GM20431 (cell line): ENCODE measurements around the gene NTHL1.

Experiments
- in situ Hi-C: fragments of 300-500 bp; cut with MseI, MboI; formaldehyde crosslinking; loops from one replicate; pipeline ENCODE4 v1.15.0; 2020; ENCODE audit warnings: low sequenced_read_pairs; ENCODE audit not compliant: unreplicated experiment

The NTHL1 gene

DNA sequence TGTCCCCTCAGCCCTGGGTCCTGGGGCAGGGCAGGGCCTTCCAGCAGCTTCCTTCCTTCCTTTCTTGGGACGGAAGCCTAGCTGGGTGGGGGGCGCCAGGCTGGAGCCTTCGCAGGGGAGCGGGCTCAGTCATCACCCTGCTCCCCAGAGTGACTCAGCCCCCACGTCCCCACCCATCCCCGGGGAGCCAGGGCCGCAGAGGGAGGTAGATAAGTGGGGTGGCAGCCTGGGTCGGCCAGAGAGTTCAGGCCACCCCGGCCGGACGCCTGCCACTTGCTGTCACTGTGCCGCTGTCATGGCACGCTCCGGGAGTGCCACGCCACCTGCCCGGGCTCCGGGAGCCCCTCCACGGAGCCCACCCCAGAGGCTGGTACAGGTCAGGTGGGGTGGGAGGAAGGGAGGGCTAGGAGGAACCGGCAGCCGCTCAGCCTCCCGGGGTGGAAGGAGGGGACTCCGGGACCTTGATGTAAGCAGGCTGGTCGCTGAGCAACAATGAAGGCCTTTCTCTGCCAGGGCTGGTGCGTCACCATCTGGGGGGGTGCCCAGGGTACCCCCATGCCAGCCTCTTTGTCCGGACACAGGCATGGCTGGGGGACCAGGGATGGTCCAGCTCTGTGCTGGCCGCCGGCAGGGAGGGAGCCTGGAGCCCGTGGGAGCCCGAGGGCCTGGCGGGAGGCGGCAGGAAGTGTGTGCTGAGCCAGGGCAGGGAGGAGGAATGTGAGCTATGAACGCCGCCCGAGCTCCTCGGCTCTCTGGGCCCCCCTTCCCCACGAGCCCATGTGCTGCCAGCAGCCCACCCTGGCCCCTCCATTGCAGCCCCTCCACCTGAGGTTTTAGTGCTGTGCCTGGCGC, 14.4 kb downstream of the NTHL1 start:
- in situ Hi-C loops, result no loop called here

DNA sequence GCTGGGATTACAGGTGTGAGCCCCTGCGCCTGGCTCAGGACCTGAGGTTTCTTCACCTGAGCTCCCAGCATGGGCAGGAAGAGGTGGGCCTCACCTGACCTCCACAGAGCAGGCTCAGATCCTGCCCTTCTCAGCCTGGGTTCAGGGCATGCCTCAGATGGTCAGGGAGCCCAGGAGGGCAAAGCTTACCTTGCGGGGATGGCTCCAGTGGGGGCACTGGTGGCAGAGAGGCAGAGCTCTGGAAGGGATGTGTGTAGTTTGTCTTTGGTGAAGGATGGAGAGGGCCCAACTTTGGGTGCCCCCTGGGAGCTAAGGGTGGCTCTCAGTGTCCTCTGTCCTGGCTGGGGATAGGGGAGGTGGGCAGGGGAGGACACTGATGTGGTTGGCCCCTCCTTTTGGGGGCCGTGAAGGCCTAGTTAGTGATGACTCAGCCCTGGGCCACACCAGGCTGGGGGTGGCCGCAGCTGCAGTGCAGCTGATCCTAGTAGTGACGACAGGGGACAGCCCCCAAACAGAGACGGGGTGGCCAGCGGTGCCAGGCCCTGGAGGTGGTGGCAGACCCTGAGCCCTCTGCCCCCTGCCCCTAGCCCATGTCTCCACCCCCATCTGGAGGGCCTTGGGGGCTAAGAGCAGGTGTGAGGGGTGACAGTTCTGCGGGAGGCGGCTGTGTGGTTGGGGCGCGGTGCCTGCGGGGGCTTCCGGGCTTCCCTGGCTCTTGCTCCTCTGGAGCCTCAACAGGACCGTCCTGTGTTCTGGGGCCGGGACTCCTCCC, 15.2 kb downstream of the NTHL1 start:
- in situ Hi-C loops, result no loop called here

DNA sequence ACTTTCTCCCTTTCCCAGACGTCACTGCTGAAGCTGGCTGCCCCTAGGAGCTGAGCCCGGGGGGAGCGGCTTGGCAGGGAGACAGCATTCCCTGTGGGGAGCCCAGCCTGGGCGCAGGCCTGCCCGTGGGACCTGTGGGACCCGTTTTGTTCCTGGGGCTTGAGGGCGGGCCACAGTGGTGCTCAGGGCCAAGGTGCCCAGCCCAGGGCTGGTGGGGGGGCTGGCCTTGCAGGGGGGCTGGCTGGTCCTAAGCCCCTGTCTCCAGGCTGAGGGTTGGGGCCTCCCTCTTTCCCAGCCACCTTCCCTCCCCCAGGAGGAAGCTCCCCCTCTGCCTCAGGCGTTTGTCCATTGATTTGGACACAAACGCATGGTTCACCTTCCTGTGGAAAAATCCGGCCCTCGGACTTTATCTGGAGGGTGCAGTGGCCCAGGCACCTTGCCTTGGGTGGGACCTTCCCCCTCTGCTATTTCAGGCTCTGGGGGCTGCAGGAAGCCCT, 16.5 kb downstream of the NTHL1 start:
- in situ Hi-C loops, result no loop called here

DNA sequence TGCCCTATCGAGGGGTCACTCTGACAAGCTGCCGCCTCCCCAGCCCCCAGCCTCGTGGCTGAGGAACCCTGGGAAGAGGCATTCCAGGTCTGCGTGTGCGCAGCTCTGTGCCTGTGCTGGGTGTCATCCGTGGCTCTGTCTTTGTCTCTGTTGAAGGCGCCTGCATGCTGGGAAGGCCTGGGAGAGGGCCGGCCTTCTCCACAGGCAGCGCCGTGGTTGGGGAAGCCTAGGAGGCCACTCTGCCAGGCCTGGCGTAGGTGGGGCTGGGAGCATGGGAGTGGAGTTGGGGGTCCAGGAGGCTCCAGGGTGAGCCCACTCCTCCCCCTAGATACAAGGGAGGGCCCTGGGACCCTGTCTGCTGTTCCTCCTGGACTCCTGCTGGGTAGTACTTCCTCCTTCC, 17.6 kb downstream of the NTHL1 start:
- in situ Hi-C loops, result no loop called here

DNA sequence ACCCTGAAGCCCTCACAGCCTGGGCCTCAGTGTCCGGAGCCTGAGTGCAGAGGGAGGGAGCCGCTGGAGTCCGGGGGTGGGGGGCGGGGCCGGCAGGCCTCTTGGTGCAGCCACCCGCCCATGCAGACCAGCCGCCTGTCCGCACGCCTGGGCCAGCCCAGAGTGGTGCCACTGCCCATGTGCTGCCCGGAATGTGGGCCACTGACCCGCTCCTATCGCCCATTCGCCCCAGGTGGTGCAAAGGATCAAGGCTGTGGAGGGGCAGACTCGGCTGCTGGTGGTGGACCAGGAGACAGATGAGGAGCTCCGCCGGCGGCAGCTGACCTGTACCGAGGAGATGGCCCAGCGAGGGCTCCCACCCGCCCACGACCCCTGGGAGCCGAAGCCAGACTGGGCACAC, 18.3 kb downstream of the NTHL1 start:
- in situ Hi-C loops, result loop anchor here (10.0 kb wide), 1 partner anchor 115 kb away; the partner anchor contains the start of gene RAB26

DNA sequence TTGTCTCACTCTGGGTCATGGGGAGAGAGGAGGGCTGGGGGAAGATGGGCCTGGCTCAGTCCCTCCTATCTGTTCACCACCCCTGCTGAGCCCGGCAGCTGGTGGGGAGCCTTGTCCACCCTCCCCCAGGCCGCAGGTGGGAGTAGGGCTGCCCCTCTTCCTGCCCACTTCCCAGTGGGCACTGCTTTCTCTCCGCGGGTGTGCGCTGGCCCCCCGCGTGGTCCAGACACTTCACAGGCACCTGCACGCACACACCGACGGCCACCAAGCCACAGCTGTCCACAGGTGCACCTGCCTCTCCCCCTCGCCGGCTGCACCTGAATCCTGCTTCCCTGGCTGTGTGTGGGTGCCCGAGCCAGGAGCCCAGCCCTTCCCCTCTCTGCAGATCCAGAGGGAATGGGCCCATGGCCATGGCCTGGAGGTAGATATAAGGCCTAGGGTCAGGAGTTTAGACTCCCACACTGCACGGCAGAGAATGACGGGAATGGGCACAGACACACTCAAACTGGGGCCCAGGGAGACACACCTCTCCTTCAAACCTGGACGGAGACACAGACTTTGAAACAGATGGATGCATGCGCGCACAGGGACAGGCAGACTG, 18.9 kb downstream of the NTHL1 start:
- in situ Hi-C loops, result loop anchor here (10.0 kb wide), 1 partner anchor 116 kb away; the partner anchor contains the start of gene RAB26

DNA sequence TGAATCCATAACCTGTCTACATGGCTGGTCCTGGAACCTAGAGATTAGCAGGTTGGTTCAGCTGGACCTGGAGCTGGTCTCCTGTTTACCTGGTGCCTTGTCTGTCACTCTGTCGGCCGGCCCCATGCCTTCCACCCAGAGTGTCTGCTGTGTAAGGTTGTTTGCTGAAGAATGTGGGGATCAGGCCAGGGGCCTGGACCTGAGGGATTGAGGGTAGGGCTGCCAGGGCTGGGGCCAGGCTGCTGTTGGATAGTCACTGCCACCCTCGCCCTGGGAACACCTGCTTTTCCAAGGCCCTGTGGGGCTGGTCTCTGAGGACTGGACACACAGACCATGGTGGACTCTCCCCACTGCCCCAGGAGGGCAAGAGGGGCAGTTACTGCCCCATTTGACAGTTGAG, 19.5 kb downstream of the NTHL1 start:
- in situ Hi-C loops, result loop anchor here (10.0 kb wide), 1 partner anchor 117 kb away; the partner anchor contains the start of gene RAB26

DNA sequence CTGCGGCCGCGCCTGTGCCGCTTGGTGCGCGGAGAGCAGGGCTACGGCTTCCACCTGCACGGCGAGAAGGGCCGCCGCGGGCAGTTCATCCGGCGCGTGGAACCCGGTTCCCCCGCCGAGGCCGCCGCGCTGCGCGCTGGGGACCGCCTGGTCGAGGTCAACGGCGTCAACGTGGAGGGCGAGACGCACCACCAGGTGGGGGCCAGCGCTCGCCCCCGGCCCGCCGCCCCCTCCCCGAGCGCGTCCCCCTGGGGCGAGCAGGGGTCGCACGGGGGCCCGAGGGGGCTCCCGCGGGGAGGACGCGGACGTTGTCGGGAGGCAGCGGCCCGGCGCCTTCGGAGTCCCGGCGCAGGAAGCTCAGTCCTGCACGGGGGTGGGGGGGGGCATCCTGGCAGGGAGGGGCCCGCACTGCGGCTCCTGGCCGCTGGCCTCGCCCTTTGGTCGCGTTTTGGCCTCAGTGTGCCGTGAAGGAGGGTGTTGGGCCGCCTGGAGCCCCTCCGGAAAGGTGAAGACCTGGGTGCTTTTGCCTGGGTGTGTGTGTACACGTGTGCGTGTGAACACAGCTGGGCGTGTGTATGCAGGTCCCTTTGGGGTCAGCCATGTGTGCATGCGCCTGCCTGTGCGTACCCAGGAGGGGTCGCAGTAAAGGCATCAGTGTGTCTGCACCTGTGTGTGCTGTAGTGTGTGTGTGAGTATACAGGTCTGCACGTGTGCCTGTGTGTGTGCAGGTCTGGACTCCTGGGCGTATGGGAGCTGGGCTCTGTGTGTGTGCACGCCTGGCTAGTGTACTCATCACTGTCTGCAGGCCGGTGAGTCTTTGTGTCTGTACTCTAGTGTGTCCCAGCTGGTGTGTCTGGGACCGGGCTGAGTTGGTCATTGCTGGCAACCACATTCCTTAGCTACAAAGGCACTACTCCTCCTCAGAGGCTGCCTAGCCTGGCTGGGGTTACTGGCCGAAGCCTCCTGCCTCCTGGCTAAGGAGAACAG, 20.3 kb downstream of the NTHL1 start:
- in situ Hi-C loops, result loop anchor here (10.0 kb wide), 1 partner anchor 117 kb away; the partner anchor contains the start of gene RAB26

DNA sequence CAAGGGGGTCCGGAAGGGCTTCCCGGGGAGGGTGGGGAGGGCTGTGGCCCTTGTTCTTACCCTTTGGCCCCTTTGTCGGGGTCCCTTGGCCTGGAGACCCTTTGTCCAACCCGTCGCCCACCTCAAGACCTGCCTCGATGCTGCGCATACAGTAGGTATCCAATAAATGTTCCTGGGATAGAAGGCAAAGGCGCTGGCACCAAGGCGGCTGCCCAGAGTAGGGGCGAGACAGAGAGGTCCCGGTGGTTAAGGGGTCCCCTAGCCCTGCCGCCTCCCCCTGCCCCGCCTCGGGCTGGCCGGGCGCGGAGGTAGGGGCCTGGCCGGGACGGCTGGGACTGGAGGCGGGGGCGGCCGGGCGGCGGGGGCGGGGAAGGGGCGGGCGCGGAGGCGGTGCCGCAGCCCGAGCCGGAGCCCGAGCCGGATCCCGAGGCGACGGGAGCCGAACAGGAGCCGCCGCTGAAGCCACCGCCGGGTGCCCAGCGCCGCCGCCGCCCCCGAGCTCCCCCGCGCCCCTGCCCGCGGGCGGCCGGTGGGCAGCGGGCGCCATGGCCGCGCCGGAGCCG, 21.1 kb downstream of the NTHL1 start, which contains the start of gene NHERF2:
TSS of gene NHERF2 (plus strand) at position 442 of the 563 bp plus-strand sequence. CDS start at position 546, 104 bp downstream.
- in situ Hi-C loops, result loop anchor here (10.0 kb wide), 1 partner anchor 118 kb away; the partner anchor contains the start of gene RAB26

DNA sequence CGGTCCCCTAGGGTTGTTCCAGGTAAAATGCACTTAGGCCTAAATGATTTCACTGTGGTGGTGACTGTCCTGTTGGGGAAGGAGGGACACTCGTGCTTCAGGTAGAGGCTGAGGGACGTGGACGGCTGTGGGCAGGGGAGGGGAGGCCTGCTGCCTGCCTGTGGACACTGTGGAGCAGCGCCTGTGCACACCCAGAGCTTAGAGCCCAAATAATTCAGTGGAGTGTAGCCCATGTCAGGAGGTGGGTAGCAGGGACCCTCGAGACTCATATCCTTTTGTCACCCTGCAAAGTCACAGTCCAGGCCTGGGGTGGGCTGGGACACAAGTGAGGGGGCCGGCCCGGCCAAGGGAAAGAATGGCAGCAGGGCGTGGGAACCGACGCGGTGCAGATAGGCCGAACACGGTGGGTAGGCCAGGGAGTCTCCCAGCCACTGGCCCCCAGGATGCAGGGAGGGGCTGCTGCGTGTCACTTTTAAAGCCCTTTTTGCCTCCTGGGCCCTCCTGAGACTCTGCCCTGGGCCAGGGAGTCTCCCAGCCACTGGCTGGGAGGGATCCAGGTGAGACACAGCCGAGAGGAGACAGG, 21.7 kb downstream of the NTHL1 start:
- in situ Hi-C loops, result loop anchor here (10.0 kb wide), 1 partner anchor 119 kb away; the partner anchor contains the start of gene RAB26

DNA sequence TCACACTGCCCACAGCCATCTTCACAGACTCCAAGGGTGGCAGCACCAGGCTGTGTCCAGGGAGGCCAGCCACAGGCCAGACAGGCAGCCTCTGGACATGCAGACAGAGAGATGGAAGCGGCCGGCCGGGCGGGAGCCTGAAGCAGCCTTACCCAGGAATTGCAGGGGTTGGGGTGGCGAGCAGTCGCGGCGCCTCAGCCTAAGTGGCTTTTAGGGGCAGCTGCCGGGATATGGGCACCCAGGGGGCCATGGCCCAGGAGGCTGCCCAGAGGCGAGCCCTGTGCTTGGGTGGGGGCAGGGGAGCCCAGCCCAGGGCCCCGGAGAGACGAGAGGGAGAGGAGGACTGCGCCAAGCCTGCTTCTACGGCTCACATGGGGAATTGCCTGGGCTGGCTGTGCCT, 22.4 kb downstream of the NTHL1 start:
- in situ Hi-C loops, result loop anchor here (10.0 kb wide), 1 partner anchor 120 kb away; the partner anchor contains the start of gene RAB26

DNA sequence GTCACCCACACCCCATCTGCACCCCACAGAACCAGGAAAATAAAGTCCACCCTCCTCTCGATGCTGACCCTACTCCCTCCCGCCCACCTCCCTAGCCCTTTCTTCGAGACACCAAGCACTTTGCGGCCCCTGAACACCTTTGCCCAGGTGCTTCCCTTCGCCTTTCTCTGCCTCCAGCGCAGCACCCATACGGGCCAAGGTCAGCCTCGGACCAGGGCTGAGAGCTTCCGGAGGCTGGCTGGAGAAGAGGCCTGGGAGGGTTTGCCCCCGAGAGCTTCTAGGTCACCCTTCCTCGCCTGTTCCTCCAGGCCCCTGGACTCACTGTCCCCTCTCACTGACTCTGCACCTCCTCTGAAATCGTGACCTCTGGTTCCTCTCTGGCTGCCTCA, 23.6 kb downstream of the NTHL1 start:
- in situ Hi-C loops, result loop anchor here (10.0 kb wide), 1 partner anchor 121 kb away; the partner anchor contains the start of gene RAB26

DNA sequence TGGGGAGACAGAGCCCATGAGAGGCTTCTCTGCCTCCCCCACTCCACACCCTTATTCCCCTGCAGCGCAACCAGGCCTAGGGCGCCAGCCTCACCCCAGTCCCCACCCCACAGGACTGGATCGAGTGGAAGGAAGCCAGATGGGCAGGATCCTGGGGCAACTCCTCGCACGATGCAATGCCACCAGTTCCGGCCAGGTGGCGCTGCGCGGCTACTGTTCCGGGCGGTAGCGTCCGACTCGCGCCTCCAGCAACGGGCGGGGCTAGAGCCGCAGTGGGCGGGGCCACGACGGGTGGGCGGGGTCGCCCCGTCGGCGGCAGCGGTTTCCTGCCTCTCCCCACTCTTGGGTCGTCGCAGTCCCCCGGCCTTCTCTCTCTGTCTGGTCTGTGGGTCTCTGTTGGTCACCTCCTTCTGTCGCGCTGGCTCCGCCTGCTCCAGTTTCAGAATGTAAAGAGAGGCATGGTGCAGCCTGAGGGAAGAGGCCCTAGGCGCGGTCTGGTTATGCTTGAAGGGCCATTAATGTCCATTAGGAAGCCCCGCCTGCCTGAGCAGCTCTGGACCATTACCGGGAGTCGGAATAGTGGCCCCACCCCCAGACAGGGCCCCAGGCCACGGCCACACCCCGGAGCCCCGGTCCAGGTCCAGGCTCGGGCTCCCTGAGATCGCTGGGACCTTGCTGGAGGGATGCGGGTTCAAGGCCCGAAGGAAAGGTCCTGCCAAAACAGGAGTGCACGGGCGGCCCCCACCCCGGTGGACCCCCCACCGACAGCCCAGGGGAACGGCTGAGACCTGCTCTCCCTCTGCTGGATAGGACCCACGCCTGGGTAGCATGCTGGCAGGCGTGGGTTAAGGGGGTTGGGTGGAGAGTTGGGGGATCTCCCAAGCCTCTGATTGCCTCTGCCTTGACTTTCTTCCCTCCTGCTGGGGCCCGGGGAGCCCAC, 24.3 kb downstream of the NTHL1 start:
- in situ Hi-C loops, result loop anchor here (10.0 kb wide), 1 partner anchor 121 kb away; the partner anchor contains the start of gene RAB26

DNA sequence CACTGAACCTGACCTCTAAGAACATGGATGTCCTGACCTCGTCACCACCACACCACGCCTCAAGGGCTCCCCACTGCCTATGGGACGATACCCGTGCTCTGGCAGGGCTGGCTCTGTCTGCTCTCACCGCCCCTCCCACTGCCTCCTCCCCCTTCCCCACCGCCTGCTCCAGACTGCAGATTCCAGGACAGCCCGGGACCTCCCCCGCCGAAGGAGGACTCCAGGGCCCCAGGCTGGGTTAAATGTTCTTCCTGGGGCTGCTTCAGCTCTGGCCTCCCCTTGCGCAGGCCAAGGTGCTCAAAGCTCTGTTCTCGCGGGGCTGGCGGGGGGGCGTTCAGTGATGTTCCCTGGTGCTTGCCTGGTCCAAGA, 24.9 kb downstream of the NTHL1 start:
- in situ Hi-C loops, result loop anchor here (10.0 kb wide), 1 partner anchor 122 kb away; the partner anchor contains the start of gene RAB26

DNA sequence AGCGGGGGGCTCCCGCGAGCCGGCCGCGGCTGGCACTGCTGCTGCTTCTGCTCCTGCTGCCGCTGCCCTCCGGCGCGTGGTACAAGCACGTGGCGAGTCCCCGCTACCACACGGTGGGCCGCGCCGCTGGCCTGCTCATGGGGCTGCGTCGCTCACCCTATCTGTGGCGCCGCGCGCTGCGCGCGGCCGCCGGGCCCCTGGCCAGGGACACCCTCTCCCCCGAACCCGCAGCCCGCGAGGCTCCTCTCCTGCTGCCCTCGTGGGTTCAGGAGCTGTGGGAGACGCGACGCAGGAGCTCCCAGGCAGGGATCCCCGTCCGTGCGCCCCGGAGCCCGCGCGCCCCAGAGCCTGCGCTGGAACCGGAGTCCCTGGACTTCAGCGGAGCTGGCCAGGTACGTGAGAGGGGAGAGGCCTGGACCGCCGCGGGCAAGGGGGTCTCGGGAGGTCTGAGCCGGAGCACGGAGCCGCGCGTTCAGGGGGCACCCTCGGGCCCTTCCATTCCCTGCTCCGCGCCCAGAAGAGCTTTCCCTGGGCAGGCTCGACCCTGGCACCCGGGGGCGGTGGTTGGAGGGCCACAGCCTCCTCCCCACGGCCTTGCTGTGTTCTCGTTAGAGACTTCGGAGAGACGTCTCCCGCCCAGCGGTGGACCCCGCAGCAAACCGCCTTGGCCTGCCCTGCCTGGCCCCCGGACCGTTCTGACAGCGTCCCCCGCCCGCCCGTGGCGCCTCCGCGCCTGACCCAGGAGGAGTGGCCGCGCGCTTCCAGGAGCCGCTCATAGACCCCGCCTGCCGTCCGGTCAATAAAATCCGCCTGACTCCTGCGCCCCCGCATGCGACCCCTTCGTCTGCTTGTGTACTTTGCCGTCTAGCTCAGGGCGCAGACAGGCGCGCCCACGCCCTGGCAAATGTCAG, 27.5 kb downstream of the NTHL1 start:
- in situ Hi-C loops, result loop anchor here (10.0 kb wide), 1 partner anchor 125 kb away; the partner anchor contains the start of gene RAB26

DNA sequence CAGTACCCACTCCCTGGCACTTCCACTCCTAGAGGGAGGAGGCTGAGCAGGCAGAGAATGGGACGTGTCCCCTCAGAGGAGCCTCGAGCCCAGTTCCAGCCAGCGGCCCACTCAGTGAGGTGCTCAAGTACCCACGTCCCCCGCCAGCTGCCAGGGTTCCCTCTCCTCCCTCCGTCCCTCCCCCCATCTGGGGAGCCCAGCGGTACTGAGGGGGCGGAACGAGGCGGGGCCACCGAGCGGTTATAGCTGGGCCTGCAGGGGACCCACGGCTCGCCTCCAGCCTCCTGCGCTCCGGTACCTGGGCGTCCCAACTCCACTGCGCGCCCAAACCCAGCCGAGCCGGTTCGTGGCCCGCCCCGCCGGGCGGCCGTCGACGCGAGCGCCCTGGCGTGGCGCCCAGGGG, 28.1 kb downstream of the NTHL1 start, which contains the start of gene NPW:
TSS of gene NPW (plus strand) at position 268 of the 403 bp plus-strand sequence.
- in situ Hi-C loops, result no loop called here
